HG03039 (cell line): ENCODE data around the gene SBNO2.

Experiments
- ATAC-seq: cut with Tn5 transposase; IDR thresholded peaks from one replicate; pipeline ENCODE4 v1.9.1; 2021; ENCODE audit warnings: mild to moderate bottlenecking, moderate library complexity; ENCODE audit not compliant: unreplicated experiment

The SBNO2 gene

DNA sequence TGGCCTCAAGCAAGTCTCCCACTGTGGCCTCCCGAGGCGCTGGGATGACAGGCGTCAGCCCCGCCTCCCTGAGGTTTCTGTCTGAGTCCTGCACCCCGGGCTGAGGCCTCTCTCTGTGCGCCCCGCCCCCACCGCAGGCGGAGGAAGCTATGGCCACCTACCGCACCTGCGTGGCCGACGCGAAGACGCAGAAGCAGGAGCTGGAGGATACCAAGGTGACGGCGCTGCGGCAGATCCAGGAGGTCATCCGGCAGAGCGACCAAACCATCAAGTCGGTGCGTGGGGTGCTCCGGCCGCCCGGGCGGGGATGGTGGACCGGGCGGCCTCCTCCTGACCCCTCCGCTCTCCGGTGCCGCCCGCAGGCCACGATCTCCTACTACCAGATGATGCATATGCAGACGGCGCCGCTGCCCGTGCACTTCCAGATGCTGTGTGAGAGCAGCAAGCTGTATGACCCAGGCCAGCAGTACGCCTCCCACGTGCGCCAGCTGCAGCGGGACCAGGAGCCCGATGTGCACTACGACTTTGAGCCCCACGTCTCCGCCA, 94.4 kb downstream of the SBNO2 start:
- ATAC-seq = no peak

DNA sequence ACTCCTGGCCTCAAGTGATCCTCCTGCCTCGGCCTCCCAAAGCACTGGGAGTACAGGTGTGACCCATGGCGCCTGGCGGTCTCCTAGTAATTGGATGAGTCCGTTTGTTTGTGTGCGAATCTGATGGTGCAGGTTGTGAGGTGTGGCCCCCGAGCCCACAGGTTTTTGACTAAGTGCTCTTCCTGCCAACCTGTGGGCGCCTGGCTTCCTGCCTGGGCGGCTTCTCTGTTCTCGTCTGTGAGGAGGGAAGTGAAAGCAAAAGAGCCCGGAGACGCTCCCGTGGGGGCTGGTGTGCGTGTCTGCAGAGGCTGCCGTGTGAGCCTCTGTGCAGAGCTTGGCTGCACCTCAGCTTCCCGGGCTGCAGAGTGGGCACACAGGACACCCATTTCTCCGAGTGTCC, 97.1 kb downstream of the SBNO2 start:
- ATAC-seq = peak; percentile 44

DNA sequence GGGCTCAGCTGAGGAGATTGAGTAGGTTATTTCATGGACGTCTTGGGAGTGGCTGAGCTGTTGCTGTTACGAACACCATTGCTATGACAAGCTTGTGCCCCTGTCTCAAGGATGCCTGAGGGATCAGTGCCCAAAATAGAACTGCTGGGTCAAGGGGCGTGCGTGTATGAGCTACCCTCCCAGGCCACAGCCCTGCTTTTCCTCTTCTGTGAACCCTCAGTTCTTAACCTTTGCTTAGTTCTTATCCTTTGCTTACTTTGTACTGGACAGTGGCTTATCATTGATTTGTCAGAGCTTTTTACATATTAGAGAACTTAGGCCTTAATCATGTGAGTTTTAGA, 98.1 kb downstream of the SBNO2 start:
- ATAC-seq = no peak

DNA sequence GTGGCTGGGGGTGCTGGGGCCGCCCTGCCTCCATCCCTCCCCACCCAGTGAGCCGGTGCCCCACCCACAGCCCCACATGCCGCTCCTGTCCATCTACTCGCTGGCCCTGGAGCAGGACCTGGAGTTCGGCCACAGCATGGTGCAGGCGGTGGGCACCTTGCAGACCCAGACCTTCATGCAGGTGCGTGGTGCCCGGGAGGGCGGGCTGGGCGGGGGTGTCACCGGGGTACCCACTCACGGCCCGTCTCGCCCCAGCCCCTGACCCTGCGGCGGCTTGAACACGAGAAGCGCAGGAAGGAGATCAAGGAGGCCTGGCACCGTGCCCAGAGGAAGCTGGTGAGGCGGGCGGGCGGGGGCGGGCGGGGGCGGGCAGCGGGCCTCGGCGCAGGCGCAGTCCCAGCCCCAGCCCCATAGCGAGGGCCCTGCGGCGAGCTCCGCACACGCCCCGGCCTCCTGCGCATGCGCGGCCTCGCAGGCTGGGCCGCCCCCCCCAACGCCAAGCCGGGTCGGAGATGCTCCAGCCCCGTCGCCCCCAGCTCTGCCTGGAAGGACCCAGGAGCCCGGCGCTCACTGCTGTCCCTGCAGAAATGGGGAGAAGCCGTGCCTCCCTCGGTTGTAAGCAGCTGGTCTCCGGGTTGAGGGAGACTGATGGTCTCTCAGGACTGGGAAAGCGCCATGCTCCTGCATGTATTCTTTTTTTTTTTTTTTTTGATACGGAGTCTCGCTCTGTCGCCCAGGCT, 99.4 kb downstream of the SBNO2 start:
- no peak for ATAC-seq

DNA sequence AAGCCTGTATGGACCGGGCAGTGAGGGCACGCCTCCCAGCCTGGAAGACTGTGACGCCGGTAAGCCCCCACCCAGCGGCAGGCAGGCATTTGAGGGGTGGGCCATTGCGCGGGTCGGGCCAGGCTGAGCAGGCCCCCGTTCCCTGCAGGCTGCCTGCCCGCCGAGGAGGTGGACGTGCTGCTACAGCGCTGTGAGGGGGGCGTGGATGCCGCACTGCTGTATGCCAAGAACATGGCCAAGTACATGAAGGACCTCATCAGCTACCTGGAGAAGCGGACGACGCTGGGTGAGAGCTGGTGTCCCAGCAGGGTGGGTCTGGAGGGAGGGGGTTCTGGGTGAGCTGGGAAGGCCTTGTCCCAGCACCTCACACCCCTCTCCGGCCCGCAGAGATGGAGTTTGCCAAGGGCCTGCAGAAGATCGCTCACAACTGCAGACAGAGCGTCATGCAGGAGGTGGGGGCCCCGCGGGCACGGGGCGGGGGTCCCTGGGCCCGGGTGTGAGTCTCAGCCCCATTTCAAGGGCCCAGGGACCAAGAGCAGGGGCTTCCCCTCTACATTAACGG, 100.0 kb downstream of the SBNO2 start:
- ATAC-seq = no peak

DNA sequence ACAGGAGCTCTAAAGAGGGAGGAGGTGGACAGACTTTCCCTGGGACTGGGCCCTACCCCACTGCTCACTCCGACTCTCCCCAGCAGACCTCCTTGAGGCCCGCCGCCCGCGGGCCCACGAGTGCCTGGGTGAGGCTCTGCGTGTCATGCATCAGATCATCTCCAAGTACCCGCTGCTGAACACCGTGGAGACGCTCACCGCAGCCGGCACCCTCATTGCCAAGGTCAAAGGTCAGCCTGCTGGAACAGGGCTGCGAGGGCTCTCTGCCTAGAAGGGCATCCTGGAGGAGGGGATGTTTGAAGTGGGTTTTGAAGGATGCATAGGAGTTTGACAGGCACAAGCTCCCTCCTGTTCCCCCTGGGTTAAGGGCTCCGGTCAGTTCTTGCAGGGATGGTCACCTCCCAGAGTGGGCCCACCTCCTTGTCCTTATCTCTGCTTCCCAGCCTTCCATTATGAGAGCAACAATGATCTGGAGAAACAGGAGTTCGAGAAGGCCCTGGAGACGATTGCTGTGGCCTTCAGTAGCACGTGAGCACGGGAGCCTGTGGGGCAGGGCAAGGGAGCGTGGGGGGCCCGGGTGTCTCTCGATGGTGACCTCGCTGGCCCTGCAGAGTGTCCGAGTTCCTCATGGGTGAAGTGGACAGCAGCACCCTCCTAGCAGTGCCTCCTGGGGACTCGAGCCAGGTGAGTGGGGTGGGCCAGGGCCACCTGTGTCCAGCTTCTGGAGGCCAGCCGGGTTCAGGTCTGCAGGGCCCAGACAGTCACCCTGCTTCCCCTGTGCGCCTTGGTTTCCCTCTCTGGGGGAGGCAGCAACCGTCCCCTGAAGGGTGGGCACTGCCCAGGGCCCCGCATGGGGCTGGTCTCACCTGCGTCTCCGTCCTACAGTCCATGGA, 100.8 kb downstream of the SBNO2 start:
- no peak for ATAC-seq

DNA sequence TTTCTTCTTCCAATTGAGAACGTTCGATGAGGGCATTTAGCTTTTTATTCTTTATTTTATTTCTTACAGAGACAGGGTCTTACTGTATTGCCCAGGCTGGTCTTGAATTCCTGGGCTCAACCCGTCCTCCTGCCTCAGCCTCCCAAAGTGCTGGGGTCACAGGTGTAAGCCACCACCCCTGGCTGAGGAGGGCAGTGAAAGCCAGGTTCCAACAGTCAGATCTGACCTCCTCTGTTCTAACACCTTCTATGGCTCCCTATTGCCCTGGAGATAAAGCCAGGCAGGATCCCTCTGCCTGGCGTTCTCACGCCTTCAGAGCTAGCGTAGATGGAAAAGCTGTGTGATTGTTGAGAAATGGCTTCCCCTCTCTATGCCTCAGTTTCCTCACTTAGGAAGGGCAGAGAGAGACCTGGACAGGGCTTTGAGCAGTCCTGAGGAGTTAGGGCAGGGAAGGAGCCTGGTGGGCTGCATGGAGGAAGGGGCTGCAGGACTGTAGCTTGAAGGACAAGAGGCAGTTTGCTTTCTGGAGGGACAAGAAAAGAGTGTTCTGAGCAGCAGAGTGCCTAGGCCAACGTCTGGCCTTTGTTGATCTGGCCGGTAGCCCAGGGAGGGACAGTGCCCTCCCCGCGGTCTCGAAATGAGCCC, 101.6 kb downstream of the SBNO2 start:
- ATAC-seq = no peak

DNA sequence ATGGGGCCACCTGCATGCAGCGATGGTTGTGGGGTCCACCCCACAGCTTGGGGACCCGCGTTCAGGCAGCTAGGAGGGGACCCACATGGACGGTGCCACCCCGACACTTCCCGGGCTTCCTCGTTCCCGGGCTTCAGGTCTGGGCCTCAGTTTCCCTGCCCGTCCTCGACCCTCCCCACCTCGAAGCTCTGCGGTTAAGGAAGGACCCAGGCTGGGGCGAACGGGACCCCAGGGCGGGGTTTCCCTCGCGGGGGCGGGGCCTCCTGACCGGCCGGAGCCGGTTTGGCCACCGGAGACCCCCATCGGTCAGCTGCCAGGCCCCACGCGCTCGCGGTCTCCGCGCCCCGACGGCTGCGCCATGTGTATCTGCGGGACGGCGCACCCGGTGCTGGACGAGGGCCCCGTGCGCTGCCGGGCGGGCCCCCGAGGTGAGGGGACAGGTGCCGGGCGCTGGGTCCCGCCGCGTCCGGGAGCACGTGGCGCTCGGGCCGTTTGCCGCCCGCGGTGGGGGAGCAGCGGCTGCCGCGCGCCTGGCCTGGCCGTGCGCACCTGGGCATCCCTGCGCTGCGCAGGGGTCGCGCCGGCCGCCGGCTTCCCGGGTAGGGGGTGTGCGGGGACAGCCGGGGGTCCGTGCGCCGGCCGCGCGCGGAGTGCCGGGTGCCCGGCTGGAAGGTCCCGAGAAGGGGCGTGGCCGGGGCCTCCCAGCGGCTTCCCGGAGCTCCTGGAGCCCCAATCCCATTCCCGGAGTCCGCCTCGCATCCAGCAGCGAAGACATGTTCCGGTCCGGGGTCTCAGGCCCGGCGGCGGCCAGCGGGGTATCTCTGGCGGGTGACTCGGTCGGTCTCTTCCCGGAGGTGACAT, 102.9 kb downstream of the SBNO2 start:
- no peak for ATAC-seq

DNA sequence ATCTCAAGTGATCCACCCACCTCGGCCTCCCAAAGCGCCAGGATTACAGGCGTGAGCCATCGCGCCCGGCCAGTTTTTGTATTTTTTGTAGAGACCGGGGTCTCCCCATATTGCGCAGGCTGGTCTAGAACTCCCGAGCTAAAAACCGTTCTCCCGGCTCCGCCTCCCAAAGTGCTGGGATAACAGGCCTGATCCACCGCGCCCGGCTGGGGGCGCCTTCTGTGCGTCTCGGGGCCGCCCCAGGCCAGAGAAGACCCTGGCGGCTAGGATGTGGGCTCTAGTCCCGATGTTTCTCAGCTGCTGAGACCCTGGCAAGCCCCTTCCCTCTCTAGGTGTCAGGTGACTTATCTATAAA, 103.5 kb downstream of the SBNO2 start:
- ATAC-seq = no peak

DNA sequence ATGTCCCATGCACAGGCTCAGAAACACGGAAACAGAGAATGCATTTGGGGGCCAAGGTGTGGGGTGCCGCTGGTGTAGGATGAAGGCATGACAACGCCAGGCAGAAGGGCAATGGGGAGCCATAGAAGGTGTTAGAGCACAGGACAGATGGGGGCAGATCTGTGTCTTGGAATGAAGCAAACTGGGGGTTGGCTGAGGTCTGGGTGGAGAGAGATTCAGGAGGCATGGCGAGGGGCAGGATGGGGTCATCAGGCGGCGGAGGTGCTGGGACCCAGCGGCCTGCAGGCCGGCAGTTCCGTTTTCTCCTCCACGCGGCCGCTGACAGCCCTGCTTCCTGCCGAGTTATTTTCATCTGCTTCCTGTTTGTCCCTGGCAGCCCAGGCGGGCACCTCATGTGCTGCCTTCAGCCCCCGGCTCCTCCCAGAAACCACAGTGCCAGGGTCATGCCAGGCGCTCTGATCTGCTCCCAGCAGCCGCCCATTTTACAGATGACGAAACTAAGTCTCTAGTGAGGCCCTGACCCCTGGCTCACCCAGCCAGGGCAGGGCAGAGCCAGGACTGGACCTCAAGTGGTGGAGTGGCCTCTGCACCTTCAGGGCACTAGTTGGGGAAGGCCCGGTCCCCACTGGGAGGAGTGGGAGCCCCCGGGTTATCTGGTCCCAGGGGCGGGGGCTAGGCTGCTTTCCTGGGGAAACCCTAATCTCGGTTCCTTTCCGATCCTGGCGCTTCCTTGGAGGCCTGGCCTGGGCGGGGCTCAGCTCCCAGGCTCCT, 104.9 kb downstream of the SBNO2 start:
- no peak for ATAC-seq

DNA sequence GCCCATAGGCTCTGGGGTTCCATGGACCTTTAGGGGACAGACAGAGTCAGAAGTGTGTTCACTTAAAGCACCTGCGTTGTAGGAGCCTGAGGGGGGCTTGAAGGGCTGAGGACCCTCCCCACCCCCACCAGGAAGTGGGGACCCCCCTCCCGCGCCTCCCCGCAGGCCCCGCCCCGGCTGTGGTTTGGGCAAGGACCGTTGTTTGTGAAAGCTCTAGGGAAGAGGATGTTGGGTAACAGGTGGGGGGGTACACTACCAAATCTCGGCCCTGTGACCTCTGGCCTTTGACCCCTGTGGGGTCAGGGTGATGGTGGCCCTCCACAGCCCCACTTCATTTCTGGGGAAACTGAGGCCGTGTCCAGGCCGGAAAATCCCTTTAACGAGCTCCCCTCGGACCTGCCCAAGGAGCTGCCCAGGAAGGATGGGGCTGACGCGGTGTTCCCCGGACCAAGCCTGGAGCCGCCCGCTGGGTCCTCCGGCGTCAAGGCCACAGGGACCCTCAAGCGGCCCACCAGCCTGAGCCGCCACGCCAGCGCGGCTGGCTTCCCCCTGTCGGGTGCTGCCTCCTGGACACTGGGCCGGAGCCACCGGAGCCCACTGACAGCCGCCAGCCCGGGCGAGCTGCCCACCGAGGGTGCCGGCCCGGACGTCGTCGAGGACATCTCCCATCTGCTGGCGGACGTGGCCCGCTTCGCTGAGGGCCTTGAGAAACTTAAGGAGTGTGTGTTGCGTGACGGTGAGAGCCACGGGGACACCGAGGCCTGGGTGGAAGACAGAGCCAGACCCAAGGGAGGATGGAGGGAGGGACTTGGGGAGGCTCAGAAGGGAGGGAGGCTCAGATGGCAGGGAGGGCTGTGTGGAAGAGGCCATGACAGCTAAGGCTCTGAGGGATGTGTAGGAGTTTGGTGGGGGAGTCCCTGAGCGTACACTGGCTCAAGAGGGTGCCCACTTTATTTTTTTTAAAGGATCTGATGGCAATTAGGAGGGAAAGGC, 105.8 kb downstream of the SBNO2 start:
- ATAC-seq = no peak

DNA sequence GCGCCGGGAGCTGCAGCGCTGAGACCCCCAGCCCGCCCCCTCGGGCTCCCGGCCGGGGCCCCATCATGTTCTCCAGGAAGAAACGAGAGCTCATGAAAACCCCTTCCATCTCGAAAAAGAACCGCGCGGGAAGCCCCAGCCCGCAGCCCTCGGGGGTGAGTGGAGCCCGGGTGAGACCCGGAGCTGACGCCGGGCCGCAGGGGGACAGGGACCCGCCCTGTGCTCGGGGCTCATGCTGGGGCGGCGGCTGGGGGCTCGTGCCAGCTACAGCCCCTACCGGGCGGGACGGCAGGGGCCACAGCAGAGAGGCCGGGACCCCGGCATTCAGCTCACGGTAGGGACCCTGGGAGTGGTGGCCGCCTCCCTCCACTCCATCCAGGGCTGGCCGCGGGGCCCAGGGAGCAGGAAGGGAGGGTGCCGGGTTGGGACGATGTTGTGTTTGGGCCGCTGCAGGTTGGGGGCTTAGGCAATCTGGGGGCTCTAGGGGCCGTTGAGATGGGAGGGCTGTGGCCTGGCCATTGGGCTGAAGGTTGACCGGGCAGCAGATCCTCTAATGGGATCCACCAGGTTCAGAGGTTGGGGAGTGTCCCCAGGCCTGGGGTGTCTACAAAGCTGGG, 106.6 kb downstream of the SBNO2 start:
- no peak for ATAC-seq

DNA sequence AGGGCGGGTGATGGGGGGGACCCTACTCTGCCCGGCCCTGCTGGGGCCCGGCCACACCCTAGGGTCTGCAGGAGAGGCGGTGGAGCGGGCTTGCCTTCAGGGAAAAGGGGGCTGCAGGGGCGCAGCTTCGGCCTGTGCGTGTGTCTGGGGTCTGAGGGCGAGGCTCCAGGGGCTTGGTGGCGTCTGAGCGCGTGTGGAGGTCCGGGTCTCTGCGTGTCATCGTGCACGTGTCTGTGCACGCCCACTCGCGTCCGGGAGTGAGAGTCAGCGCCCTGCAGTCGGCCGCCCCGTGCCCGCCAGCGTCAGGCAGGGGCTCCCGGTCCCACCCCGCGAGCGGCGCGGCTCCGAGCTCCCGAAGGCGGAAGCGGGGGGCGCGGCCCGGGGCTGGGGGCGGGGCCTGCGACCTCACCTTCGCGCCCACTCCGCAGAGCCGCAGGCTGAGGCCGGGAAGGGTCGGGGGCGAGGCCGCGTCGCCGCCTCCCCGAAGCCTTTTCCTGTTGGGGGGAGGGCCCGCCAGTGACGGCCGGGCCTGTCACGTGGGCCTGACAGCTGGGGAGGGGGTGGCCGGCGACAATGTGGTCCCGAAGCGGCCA, 107.2 kb downstream of the SBNO2 start, which contains the start of gene ARHGAP45:
Gene ARHGAP45, plus strand, starts transcription at position 420 of the 593 bp plus-strand sequence. CDS start 239 bp downstream, outside the sequence.
- ATAC-seq = no peak

DNA sequence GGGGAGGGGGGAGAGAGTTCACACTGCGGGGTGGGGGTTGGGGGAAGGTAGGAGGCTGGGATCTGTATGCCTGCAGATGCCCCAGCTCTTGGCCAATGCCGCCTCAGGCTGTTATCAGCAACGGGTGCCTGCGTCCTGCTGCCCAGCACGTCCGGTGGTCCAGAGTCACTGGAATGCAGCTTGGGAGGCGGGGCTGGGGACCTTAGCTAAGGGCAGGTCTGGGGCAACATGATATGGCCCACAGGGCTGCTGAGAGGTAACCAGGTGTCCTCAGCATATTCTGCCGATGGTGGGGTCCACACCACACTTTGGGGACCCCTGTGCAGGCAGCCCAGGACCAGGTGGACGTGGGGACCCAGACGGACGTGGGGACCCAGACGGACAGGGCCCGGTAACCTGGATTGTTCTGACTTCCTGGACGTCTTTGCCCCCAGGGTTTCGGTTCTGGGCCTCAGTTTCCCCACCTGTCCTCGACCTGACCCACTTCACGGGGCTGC, 107.8 kb downstream of the SBNO2 start:
- ATAC-seq = no peak

DNA sequence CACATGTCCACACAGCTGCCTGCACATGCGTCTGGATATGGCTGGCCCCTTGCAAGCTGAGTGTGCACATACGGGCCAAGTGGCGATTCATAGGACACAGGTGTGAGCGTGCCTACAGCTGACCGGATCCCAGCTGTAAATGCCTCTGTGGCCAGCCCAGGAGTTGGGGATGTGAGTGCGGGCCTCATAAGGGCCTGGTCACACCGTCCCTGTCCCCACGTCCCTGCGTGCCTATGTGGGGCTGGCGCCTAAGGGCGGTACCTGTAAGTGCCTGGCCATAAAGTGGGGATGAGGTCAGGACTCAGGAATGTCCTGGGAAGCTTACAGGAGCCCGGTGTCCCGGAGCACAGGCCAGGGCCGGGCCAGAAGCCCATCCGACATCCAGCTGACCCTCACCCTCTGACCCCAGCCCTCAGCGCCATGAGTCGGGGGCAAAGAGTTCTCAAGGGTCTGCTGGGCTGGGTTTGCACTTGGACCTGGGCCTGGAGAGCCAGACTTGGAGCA, 108.4 kb downstream of the SBNO2 start:
- ATAC-seq = no peak

DNA sequence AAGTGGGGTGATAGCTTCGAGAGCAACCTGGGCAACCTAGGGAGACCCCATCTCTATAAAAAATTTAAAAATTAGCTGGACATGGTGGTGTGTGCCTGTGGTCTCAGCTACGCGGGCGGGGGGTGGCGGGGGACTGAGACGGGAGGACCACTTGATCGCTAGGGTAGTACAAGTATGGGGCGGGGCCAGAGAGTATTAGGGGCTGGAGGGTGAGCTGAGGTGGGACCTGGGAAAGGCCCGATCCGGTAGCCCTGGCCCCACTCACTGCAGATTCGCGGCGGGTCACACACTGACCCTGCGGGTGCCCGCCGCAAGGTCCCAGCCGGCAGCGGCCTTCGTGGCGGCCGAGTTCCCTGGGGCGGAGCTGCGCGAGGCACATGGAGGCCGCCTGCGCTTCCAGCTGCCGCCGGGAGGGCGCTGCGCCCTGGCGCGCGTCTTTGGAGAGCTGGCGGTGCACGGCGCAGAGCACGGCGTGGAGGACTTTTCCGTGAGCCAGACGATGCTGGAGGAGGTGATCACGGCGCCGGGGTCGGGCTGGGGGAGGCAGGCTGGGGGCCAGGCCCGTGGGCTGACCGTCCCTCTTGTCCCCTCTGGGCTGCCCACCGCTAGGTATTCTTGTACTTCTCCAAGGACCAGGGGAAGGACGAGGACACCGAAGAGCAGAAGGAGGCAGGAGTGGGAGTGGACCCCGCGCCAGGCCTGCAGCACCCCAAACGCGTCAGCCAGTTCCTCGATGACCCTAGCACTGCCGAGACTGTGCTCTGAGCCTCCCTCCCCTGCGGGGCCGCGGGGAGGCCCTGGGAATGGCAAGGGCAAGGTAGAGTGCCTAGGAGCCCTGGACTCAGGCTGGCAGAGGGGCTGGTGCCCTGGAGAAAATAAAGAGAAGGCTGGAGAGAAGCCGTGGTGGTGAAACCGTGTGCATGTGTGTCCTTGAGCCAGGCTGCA, 109.1 kb downstream of the SBNO2 start:
- ATAC-seq = no peak
